GM19238 (cell line): ENCODE measurements around the gene LRP1B.

Source experiments
- DNase-seq: peaks from one replicate; pipeline ENCODE4 v3.0.0; 2011; ENCODE audit warnings: low spot score; ENCODE audit not compliant: insufficient read length

LRP1B gene

GRCh38 chr2:141455877-141456276 lies 674.9 kb downstream of the LRP1B start:
- DNase-seq, result no peak

- no peak for DNase-seq
These were observed 675.5 kb downstream of the LRP1B start for GRCh38 chr2:141455211-141455826.

GRCh38 chr2:141440072-141440635 lies 690.7 kb downstream of the LRP1B start:
- no peak for DNase-seq

GRCh38 chr2:141439524-141439923 lies 691.3 kb downstream of the LRP1B start:
- no peak for DNase-seq

GRCh38 chr2:141438536-141438935 lies 692.3 kb downstream of the LRP1B start:
- no peak for DNase-seq

GRCh38 chr2:141437521-141437920 lies 693.3 kb downstream of the LRP1B start:
- no peak for DNase-seq

- no peak for DNase-seq
These were observed 707.7 kb downstream of the LRP1B start for GRCh38 chr2:141423124-141423523.

GRCh38 chr2:141417246-141417797 lies 713.5 kb downstream of the LRP1B start:
- no peak for DNase-seq

GRCh38 chr2:141411419-141411818 lies 719.4 kb downstream of the LRP1B start:
- no peak for DNase-seq

GRCh38 chr2:141399270-141399669 lies 731.5 kb downstream of the LRP1B start:
- DNase-seq, result no peak

GRCh38 chr2:141393214-141393545 lies 737.6 kb downstream of the LRP1B start:
- DNase-seq, result no peak

GRCh38 chr2:141392517-141393213 lies 738.2 kb downstream of the LRP1B start:
- no peak for DNase-seq

GRCh38 chr2:141386168-141386567 lies 744.6 kb downstream of the LRP1B start:
- no peak for DNase-seq

- DNase-seq, result no peak
These were observed 746.1 kb downstream of the LRP1B start for GRCh38 chr2:141384676-141385075.

GRCh38 chr2:141381946-141382345 lies 748.9 kb downstream of the LRP1B start:
- no peak for DNase-seq

GRCh38 chr2:141380008-141380979 lies 750.5 kb downstream of the LRP1B start:
- no peak for DNase-seq

GRCh38 chr2:141364821-141365220 lies 766.0 kb downstream of the LRP1B start:
- DNase-seq, result no peak

- no peak for DNase-seq
These were observed 768.5 kb downstream of the LRP1B start for GRCh38 chr2:141362311-141362710.

GRCh38 chr2:141348481-141348880 lies 782.3 kb downstream of the LRP1B start:
- no peak for DNase-seq

- no peak for DNase-seq
These were observed 789.4 kb downstream of the LRP1B start for GRCh38 chr2:141341444-141341843.

GRCh38 chr2:141331127-141331526 lies 799.7 kb downstream of the LRP1B start:
- no peak for DNase-seq

- DNase-seq, result no peak
These were observed 800.9 kb downstream of the LRP1B start for GRCh38 chr2:141329964-141330363.
